Activated CD8-positive, alpha-beta memory T cell treated with anti-CD3 and anti-CD28 coated beads, Interleukin-2, amount 50 U/mL, for 48 hours (primary cell): ENCODE data around the gene SH3PXD2A.
"Not testable (repeated sequence)": the region's sequence is repeated elsewhere in the genome, so short reads cannot be mapped to it uniquely, and the experiment has no call there.

Source experiments
- DNase-seq: peaks from one replicate; pipeline ENCODE4 v3.0.0-alpha.2; 2020

Gene SH3PXD2A

GRCh38 chr10:103828587-103829197, 26.7 kb downstream of the SH3PXD2A start:
- no peak for DNase-seq

DNA sequence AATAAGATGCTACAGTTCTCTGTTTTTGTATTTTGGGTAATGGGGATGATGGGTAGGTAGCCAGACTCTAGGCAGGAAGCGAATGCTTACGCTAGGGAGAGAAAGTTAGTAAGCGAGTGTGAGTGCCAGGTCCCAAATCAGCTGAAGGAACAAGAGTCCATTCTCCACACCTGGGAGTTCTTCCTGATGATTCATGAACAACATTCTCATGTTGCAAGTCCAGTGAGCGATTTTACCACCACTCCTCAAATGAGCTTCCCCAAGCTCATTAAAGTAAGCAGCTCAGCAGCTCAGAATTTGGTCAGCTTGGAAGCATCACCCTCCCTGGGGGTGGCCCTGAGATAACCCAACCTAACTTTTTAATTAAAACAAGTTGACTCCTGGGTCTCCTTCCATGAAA, 27.3 kb downstream of the SH3PXD2A start:
- no peak for DNase-seq

DNA sequence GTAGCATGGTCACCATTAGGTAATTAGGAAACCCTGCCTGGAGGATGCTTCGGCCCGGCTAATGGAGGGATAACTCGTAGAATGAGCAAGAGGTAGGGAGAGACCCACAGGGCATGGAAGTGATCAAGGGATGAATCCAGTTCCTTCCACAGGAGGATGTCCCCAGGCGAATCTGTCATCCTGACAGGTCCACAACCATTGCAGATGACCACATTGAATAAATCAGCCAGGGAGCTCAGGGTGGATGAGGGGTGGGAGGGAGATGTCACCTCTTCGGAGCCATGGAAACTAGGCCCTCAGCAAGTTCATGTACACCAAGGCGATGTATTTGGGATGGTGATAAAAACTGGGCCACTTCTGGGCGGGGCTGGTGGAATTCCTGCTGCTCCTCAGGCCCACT, 28.5 kb downstream of the SH3PXD2A start:
- no peak for DNase-seq

DNA sequence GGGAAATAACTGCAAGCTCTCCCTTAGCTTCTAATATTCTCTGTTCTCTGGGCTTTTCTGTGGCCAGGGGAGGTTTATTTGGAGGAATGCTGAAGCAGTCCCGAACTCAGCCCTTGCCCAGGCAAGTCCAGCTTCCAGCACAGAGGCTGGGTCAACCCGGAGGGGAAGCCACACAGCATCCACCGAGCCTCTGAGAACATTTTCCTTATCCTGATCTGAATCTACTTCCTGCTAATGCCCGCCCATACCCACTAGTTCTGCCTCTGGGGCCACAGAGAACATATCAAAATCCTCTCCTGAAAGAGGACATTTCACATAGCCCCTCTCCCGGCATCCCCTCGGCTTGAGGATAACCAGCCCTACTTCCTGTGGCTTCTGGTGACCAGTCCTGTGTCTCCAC, 31.1 kb downstream of the SH3PXD2A start:
- no peak for DNase-seq

DNA sequence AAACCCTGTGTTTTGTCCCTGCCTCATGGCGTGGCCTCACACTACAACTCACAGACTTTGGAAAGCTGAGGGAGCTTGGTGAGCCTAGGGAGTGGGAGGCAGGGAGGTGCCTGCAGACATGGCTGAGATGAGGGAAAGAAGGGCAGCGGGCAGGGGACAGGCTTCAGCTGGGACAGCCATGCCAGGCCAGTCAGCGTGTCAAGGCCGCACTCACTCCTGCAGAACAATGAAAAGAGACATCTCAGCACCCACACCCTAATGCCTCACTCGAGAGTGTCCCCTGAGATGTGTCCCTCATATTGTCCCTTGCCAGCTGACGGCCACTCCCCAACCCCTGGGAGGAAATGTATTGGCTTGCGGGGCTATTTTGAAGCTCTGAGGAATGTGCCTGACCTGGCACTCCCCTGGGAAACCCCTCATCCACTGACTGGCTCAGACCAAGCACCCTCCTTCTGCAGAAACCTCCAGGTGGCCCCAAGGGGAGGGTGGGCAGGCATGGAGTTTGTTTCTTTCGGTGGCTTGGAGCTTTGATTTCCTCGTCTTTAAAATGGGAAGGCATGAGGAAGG, 31.6 kb downstream of the SH3PXD2A start:
- no peak for DNase-seq

DNA sequence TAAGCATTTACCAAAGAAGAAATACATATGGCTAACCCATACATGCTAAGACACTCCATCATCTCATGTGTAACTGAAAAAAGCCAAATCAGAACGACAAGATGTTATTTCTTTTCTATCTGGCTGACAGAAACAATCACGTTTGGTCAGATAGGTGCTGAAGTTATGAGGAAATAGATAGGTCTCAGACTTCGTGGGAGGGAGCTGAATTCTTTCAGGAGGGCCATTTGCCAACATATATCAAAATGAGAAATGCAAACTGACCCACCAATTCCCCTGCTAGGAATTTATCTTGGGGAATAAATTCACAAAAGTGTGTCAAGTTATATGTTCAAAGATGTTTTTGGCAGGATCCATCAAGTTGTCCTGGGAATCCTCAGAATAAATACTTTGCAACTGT, 32.6 kb downstream of the SH3PXD2A start:
- no peak for DNase-seq

- DNase-seq = no peak
Observed at GRCh38 chr10:103822107-103822716, 33.2 kb downstream of the SH3PXD2A start.

DNA sequence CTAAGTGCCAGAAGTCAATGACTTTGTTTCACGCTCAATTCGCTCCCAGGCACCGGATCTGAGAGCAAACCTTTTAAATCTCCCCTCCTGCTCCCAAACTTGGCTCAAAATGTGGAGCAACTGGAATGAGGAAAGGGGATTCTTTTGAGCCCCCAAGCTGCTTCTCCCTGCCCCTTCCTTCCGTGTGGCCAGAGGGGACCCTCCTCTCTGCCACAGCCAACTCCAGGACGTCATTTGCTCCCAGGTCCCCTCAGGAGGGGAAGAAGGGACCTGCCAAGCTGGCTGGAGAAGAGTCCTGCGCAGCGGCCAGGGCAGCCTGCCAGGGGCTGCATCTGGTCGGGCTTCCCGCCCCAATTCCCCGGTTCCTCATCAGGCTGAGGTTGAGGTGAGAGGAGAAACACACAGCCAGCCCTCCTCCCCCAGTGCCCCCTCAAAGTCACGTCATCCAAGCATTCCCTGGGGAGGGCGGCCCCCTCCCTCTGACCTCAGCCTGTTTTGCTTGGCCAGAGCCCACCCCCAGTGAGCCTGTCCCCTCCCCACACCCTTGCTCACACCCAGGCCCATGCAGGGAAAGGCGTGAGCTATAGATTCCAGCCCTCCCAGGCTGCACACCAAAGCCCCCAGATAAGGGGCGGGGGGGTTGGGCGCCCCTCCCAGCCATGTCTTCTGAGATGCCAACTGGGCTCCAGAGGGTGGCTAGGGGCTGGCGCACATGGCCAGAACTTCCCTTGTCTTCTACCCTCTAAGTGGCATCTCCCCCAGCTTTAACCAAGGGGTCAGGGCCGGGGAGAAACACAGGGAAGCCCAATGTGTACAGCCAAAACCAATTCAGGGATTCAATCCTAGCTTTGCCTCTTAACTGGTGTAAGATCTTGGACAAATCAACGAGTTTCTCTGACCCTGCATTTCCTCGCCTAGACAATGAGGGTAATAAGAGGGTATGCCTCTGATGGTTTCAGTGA, 35.0 kb downstream of the SH3PXD2A start:
- no peak for DNase-seq

DNA sequence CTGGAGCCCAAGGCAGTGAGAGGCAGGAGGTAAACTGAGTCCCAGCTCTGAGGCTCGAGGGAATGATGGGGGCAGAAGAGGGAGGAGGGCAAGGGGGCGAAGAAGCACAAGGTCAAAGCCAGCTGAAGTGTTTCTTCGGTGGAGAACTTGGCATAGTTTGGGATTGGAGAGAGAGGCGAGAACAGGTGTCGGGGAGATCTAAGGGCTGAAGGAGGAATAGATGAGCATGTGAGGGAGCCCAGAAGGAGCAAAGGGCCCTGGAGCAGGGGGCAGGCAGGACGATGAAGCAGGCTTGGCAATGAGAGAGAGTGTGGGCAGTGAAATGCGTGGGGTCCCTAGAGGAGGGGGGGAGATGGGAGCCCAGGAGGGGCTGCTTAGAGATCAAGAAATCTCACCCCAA, 35.9 kb downstream of the SH3PXD2A start:
- no peak for DNase-seq

DNA sequence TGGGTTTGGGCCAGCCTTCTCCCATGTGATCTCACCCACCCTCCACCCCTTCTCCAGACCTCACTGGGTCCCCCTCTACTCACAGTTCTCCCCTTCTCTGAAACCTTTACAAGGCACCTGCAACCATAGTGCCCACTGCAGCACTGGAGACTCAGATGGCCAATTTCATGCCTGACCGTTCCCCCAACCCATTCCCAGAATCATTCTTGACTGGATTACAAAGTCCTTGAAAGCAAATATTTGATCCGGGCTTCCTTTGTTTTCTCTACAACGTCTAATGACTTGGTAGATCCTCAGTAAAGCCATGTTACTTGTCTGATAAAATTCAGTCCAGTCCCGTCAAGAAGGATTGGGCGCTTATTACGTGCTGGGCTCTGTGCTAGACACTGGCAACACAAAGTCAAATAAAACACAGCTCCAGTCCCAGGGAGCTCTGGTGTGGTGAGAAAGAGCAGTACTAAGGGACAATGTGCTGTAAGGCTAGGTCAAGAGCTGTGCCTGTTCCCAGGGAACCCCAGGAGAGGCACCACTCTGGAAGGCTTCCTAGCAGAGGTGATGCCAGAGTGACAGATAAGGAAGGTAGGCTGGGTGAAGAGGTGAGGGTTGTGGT, 36.5 kb downstream of the SH3PXD2A start:
- no peak for DNase-seq

DNA sequence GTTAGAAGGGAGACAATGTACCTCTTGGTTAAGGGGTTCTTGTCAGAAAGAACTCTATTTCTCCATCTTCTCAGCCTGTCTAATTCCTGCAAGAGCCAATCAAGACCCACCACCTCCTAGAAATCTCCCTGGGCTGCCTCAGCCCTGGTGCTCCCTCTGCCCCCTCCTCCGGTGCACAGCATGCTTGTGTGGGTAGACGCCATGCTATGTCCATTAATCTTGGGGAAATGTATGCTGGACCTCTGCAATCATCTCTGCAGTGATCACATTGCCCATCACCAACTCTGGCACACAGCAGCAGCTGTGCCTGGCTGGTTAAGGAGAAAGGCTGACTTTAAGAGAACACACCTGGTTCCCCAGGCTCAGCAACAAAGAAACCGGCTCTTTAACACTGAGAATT, 37.3 kb downstream of the SH3PXD2A start:
- no peak for DNase-seq

DNA sequence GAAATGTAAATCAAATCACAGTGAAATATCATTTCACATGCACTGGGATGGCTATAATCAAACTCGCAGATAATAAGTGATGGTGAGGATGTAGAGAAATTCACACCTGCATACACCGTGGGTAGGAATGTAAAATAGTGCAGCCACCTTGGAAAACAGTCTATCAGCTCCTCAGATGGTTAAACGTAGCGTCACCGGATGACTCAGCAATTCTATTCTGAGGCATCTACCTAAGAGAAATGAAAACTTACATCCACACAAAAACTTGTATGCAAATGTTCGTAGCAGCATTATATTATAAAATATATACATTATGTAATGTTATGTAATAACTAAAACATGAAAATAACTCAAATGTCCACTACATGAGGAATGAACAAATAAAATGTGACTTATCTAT, 38.9 kb downstream of the SH3PXD2A start:
- no peak for DNase-seq

- DNase-seq = no peak
Observed at GRCh38 chr10:103814626-103815370, 40.6 kb downstream of the SH3PXD2A start.

GRCh38 chr10:103814105-103814504, 41.3 kb downstream of the SH3PXD2A start:
- no peak for DNase-seq

DNA sequence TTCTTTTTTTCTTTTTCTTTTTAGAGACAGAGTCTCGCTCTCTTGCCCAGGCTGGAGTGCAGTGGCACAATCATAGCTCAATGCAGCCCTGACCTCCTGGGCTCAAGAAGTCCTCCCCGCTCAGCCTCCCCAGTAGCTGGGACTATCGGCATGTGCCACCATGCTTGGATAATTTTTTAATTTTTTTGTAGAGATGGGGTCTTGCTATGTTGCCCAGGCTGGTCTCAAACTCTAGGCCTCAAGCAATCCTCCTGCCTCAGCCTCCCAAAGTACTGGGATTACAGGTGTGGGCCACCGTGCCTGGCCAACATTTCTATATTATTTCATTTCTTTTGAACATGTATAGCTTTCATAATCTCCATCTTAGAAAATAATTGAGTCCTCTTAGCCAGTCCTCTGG, 42.1 kb downstream of the SH3PXD2A start:
- DNase-seq = not testable (repeated sequence)

DNA sequence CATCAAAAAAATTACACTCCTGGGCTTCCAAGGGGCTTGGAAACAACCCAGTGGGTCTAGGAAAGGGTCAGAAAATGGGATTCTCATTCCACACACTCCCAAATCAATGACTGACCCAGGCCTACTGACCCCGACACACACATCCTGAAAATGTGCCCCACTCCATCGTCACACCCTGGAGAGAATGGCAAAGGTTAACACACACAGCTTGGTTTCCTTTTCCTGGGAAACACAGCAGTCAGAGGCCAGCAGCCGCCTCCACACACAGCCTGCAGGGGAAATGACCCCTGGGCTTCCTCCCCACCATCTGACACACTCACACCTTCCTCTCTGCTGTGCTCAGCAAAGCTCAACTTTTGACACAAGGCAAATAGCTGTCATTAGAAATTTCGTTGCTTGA, 42.9 kb downstream of the SH3PXD2A start:
- DNase-seq = no peak

DNA sequence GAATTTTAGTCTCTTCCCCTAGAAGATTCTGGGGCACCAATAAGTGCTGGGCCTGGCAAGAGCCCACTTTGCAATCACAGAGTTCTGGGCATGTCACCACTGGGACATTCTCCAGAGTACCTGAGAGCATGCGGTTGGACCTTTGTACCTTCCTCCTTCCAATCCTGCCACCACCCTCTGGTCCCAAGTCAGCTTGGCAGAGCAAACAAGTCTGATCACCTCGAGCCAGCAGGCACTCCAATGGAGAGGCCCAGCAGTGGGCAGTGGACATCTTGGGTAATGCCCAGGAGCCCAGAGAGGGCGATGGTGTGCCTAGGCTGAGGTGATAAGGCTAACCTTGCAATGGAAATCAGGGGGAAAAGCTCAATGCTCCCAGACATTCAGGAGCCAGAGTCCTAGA, 43.4 kb downstream of the SH3PXD2A start:
- no peak for DNase-seq

- DNase-seq = no peak
Observed at GRCh38 chr10:103811463-103811862, 43.9 kb downstream of the SH3PXD2A start.

- DNase-seq = no peak
Observed at GRCh38 chr10:103808780-103809179, 46.6 kb downstream of the SH3PXD2A start.

DNA sequence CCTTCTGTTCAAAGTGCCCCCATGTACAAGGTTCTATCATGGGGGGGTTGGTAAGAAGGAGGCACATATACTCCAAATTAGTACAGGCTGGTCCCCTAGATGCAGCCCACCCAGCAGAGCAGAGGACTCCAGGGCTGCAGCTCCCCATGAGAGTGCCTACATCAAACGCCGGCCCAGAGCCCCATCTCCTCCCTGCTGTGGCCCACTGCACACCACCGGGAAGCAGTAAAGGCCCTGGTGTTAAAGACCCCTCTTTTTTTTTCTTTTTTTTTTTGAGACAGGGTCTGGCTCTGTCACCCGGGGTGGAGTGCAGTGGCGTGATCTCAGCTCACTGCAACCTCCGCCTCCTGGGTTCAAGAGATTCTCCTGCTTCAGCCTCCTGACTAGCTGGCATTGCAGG, 47.4 kb downstream of the SH3PXD2A start:
- no peak for DNase-seq

- no peak for DNase-seq
Observed at GRCh38 chr10:103806395-103807187, 48.8 kb downstream of the SH3PXD2A start.

GRCh38 chr10:103805781-103806180, 49.6 kb downstream of the SH3PXD2A start:
- DNase-seq = no peak
